GM23338 (cell line): Measurements from ENCODE around the gene SMC1A. TPM values are rescaled to one million over a fixed set of nuclear protein-coding genes. Genes with fewer than 3 reads are reported as not detected.

Source experiments
- ATAC-seq: fragments of 200-7000 bp; cut with Tn5 transposase; 3 replicates; pipeline ENCODE4 v1.9.1; 2020
- DNase-seq: peaks from one replicate; pipeline ENCODE4 v3.0.0-alpha.2; 2015; ENCODE audit warnings: low spot score
- H2AFZ ChIP-seq: fragments of 200-600 bp; sonication (generic); 2 replicates; pipeline ENCODE4 v1.8.0; 2016; ENCODE audit warnings: antibody characterized with exemption, mild to moderate bottlenecking, moderate library complexity
- H3F3A ChIP-seq: fragments of 200-600 bp; sonication (generic); replicated peaks from 2 replicates; pipeline ENCODE4 v1.8.0; 2017; ENCODE audit warnings: antibody characterized with exemption, mixed run types, low read depth
- H3K27ac ChIP-seq: fragments of 200-600 bp; sonication (generic); 2 replicates; pipeline ENCODE4 v1.6.1; 2016; ENCODE audit warnings: low read depth
- H3K27me3 ChIP-seq: fragments of 200-600 bp; sonication (generic); 2 replicates; pipeline ENCODE4 v1.8.0; 2016; ENCODE audit warnings: mild to moderate bottlenecking, mixed run types, moderate library complexity; ENCODE audit not compliant: insufficient read depth
- H3K36me3 ChIP-seq: fragments of 200-600 bp; sonication (generic); 2 replicates; pipeline ENCODE4 v1.8.0; 2016; ENCODE audit warnings: mild to moderate bottlenecking; ENCODE audit not compliant: insufficient read depth
- H3K4me1 ChIP-seq: fragments of 200-600 bp; sonication (generic); 2 replicates; pipeline ENCODE4 v1.8.0; 2016; ENCODE audit warnings: mild to moderate bottlenecking, moderate library complexity; ENCODE audit not compliant: insufficient read depth
- H3K4me2 ChIP-seq: fragments of 200-600 bp; sonication (generic); 2 replicates; pipeline ENCODE4 v1.7.1; 2017; ENCODE audit warnings: mixed run types
- H3K4me3 ChIP-seq: fragments of 200-600 bp; sonication (generic); 2 replicates; pipeline ENCODE4 v1.6.1; 2016; ENCODE audit warnings: mixed run types
- H3K79me2 ChIP-seq: fragments of 200-600 bp; sonication (generic); replicated peaks from 2 replicates; pipeline ENCODE4 v1.8.0; 2017; ENCODE audit warnings: mild to moderate bottlenecking; ENCODE audit not compliant: insufficient read depth
- H3K9me2 ChIP-seq: fragments of 200-600 bp; sonication (generic); 2 replicates; pipeline ENCODE4 v1.8.0; 2017; ENCODE audit not compliant: insufficient read depth
- H4K20me1 ChIP-seq: fragments of 200-600 bp; sonication (generic); replicated peaks from 2 replicates; pipeline ENCODE4 v1.8.0; 2017; ENCODE audit warnings: mild to moderate bottlenecking; ENCODE audit not compliant: insufficient read depth
- H3K27ac Mint-ChIP-seq: 2 replicates; pipeline ENCODE4 v1.8.0; 2020; ENCODE audit warnings: inconsistent platforms, mild to moderate bottlenecking, moderate library complexity, mixed read lengths
- H3K27me3 Mint-ChIP-seq: 3 replicates; pipeline ENCODE4 v1.8.0; 2022; ENCODE audit warnings: low read depth, mild to moderate bottlenecking, moderate library complexity, mixed read lengths, inconsistent platforms; ENCODE audit not compliant: insufficient read depth, poor library complexity
- H3K36me3 Mint-ChIP-seq: 3 replicates; pipeline ENCODE4 v1.8.0; 2021; ENCODE audit warnings: low read depth, mild to moderate bottlenecking, inconsistent platforms, moderate library complexity, mixed read lengths
- H3K4me1 Mint-ChIP-seq: 3 replicates; pipeline ENCODE4 v1.8.0; 2020; ENCODE audit warnings: mild to moderate bottlenecking, inconsistent platforms, mixed read lengths
- H3K4me3 Mint-ChIP-seq: 3 replicates; pipeline ENCODE4 v1.8.0; 2021; ENCODE audit warnings: moderate library complexity, mild to moderate bottlenecking, inconsistent platforms, mixed read lengths
- H3K9me3 Mint-ChIP-seq: 3 replicates; pipeline ENCODE4 v1.8.0; 2020; ENCODE audit warnings: moderate library complexity, mild to moderate bottlenecking, inconsistent platforms, mixed read lengths
- CREB1 ChIP-seq: fragments of 250-450 bp; sonication (Bioruptor Pico); IDR thresholded peaks from 2 replicates; pipeline ENCODE4 v1.5.0; 2020; ENCODE audit warnings: low read depth, mild to moderate bottlenecking, moderate library complexity
- CTCF ChIP-seq, 2 experiments: fragments of 200-600 bp in 1 of 2; sonication (generic) in 1 of 2; conservative IDR thresholded peaks; 2 replicates each; pipeline versions ENCODE4 v1.5.1 to v1.6.1; 2016 to 2017; ENCODE audit warnings: antibody characterized with exemption in 2 of 2, low read depth in 2 of 2, mild to moderate bottlenecking in 2 of 2, moderate library complexity in 1 of 2
- ETS1 ChIP-seq: IDR thresholded peaks from 2 replicates; pipeline ENCODE4 v1.6.1; 2016; ENCODE audit warnings: antibody characterized with exemption
- EZH2 ChIP-seq: fragments of 200-600 bp; sonication (generic); IDR thresholded peaks from one replicate; pipeline ENCODE4 v1.8.0; 2017; ENCODE audit warnings: antibody characterized with exemption, mild to moderate bottlenecking, low read depth; ENCODE audit not compliant: unreplicated experiment
- EZH2phosphoT487 ChIP-seq: fragments of 200-600 bp; sonication (generic); IDR thresholded peaks from one replicate; pipeline ENCODE4 v1.8.1; 2018; ENCODE audit warnings: antibody characterized with exemption; ENCODE audit not compliant: unreplicated experiment
- JUNB ChIP-seq: IDR thresholded peaks from one replicate; pipeline ENCODE4 v1.6.1; 2016; ENCODE audit warnings: antibody characterized with exemption; ENCODE audit not compliant: unreplicated experiment
- NANOG ChIP-seq: IDR thresholded peaks from 2 replicates; pipeline ENCODE4 v1.6.1; 2016; ENCODE audit warnings: antibody characterized with exemption, borderline replicate concordance
- POLR2AphosphoS5 ChIP-seq: IDR thresholded peaks from 2 replicates; pipeline ENCODE4 v1.6.1; 2016; ENCODE audit warnings: antibody characterized with exemption, low read depth
- REST ChIP-seq: IDR thresholded peaks from one replicate; pipeline ENCODE4 v1.6.1; 2018; ENCODE audit warnings: antibody characterized with exemption; ENCODE audit not compliant: unreplicated experiment
- STAT1 ChIP-seq: IDR thresholded peaks from one replicate; pipeline ENCODE4 v1.6.1; 2016; ENCODE audit warnings: antibody characterized with exemption; ENCODE audit not compliant: unreplicated experiment
- ZNF114 ChIP-seq: fragments of 250-450 bp; sonication (Bioruptor Pico); IDR thresholded peaks from 2 replicates; pipeline ENCODE4 v1.5.0; 2020; ENCODE audit warnings: mild to moderate bottlenecking, moderate library complexity
- ZNF331 ChIP-seq: fragments of 250-450 bp; sonication (Bioruptor Pico); IDR thresholded peaks from 2 replicates; pipeline ENCODE4 v1.5.0; 2020; ENCODE audit warnings: low read depth, mild to moderate bottlenecking, moderate library complexity
- polyA plus RNA-seq: library from polyadenylated mRNA; unstranded; fragments of >200 nt; fragmentation: Nextera tagmentation; extraction: Ambion mirVana; gene quantifications from 2 replicates; pipeline ENCODE4 v1.2.1, GENCODE V29; 2016
- total RNA-seq: library from RNA; depleted of rRNA; stranded (reverse); fragments of >200 nt; shearing (Covaris generic); gene quantifications from 2 replicates; pipeline ENCODE4 v1.2.3, GENCODE V29; 2014

Gene SMC1A
- total and polyA plus RNA-seq, 2 experiments from 2014 or later = 63.3 to 69.0 TPM

GRCh38 chrX:53337101-53337500 is 85.4 kb downstream of the SMC1A start (continued):
- TF ChIP-seq REST (no peak), POLR2AphosphoS5 (no peak), CREB1 (CRISPR knock-in tag) (no peak)

GRCh38 chrX:53333853-53334252 is 88.6 kb downstream of the SMC1A start:
- no peak for DNase-seq
- Histone ChIP-seq H3K4me3 (no peak overlapping the region), H3K36me3 (no peaks in the 10 kb centered on the region), H3K27ac (no peak overlapping the region), H3K4me2 (no peak overlapping the region), H3K9me2 (no peaks in the 10 kb centered on the region), H4K20me1 (no peaks in the 10 kb centered on the region), H3K79me2 (no peaks in the 10 kb centered on the region), H3K4me1 (peaks cover under 1% of the 10 kb centered on the region; the same call in 1 of the 2 replicates), H2AFZ (no peak overlapping the region), H3K27me3 (no peaks in the 10 kb centered on the region), H3F3A (no peaks in the 10 kb centered on the region)
- Mint-ChIP-seq H3K36me3 (no peaks in the 10 kb centered on the region; the same call in 2 of the 3 replicates), H3K9me3 (no peaks in the 10 kb centered on the region), H3K27me3 (no peaks in the 10 kb centered on the region), H3K27ac (no peak overlapping the region), H3K4me3 (no peak overlapping the region), H3K4me1 (peaks cover 11% of the 10 kb centered on the region)
- no peak for ATAC-seq
- TF ChIP-seq REST = no peak
- no peak for TF ChIP-seq CTCF (conservative IDR thresholded peaks at IDR 0.05; ENCODE audit: low read depth in 2 of 2)
- TF ChIP-seq ZNF114 (CRISPR knock-in tag) = no peak
- no peak for TF ChIP-seq STAT1
- TF ChIP-seq ZNF331 (CRISPR knock-in tag) = no peak
- TF ChIP-seq EZH2phosphoT487 = no peak
- no peak for TF ChIP-seq JUNB
- no peak for TF ChIP-seq EZH2
- no peak for TF ChIP-seq ETS1
- TF ChIP-seq NANOG = no peak
